Measurements from ENCODE around the gene KPNA3.

- TF ChIP-seq GABPA (IDR thresholded peaks at IDR 0.05; ENCODE audit: low read depth) = no peak
- no peak for TF ChIP-seq CTCF (IDR thresholded peaks at IDR 0.05; ENCODE audit: insufficient read depth, low read length)
These were observed 52.8 kb downstream of the KPNA3 start for GRCh38 chr13:49739498-49740187.
